Uterus (tissue), 2 donors: ENCODE data around the gene CDH4.

ENCODE experiments used
- CTCF ChIP-seq, 4 experiments: fragments of 200-600 bp in 2 of 4; fragments of 450-650 bp in 2 of 4; sonication (generic) in 2 of 4; IDR thresholded peaks; one replicate each; pipeline ENCODE4 v1.5.1; 2016 to 2019; ENCODE audit warnings: antibody characterized with exemption in 4 of 4, mild to moderate bottlenecking in 2 of 4, moderate library complexity in 1 of 4
- POLR2A ChIP-seq, 2 donors: fragments of 450-650 bp; IDR thresholded peaks; one replicate each; pipeline ENCODE4 v1.6.1; 2016; ENCODE audit warnings: antibody characterized with exemption in 2 of 2, mild to moderate bottlenecking in 1 of 2, moderate library complexity in 1 of 2

GRCh38 chr20:61584851-61585250 lies 332.8 kb downstream of the CDH4 start:
- TF ChIP-seq CTCF (IDR thresholded peaks at IDR 0.05), result no peak
- no peak for TF ChIP-seq POLR2A (IDR thresholded peaks at IDR 0.05)
